Lower lobe of right lung (tissue), 2 donors: ENCODE measurements around the gene BICD2. TPM values are rescaled to one million over a fixed set of nuclear protein-coding genes. Genes with fewer than 3 reads are reported as not detected.

Source experiments
- ATAC-seq, 2 donors: fragments of 200-7000 bp; cut with Tn5 transposase; one replicate each; pipeline ENCODE4 v1.9.1; 2020 to 2022; ENCODE audit warnings: mild to moderate bottlenecking in 2 of 2, moderate library complexity in 2 of 2
- DNase-seq: peaks from one replicate; pipeline ENCODE4 v3.0.0-alpha.2; 2020
- H3K27ac ChIP-seq: fragments of 200-600 bp; one replicate; pipeline ENCODE4 v1.8.0; 2022
- H3K27me3 ChIP-seq: fragments of 200-600 bp; one replicate; pipeline ENCODE4 v1.8.0; 2022; ENCODE audit warnings: low read depth
- H3K36me3 ChIP-seq: fragments of 200-600 bp; one replicate; pipeline ENCODE4 v1.8.0; 2022; ENCODE audit warnings: mild to moderate bottlenecking
- H3K4me1 ChIP-seq: fragments of 200-600 bp; one replicate; pipeline ENCODE4 v1.8.0; 2022
- H3K4me3 ChIP-seq: fragments of 200-600 bp; one replicate; pipeline ENCODE4 v1.8.0; 2022; ENCODE audit warnings: mild to moderate bottlenecking
- H3K9me3 ChIP-seq: fragments of 200-600 bp; one replicate; pipeline ENCODE4 v1.8.0; 2022
- intact Hi-C: fragments of 100-400 bp; cut with DNase I; formaldehyde crosslinking; loops from one replicate; pipeline ENCODE4 v1.11.0; 2022
- total RNA-seq: library from RNA; stranded (reverse); fragmentation: NEBNext Ultra II Directional; extraction: Animal tissue kit (Norgen Biotek cat#: 25700); gene quantifications from one replicate; pipeline ENCODE4 v1.2.1, GENCODE V29; 2021
- TF ChIP-seq, protein P1 (sequence below): fragments of 200-600 bp; IDR thresholded peaks from one replicate; pipeline ENCODE4 v1.8.0; 2022; ENCODE audit warnings: antibody characterized with exemption, mild to moderate bottlenecking
- donor health status: DM: no; HTN: yes; CAD: no; lungs with severe emphysema.

BICD2 gene
- total RNA-seq, 1 donor from 2014 or later, result 34.9 TPM

DNA sequence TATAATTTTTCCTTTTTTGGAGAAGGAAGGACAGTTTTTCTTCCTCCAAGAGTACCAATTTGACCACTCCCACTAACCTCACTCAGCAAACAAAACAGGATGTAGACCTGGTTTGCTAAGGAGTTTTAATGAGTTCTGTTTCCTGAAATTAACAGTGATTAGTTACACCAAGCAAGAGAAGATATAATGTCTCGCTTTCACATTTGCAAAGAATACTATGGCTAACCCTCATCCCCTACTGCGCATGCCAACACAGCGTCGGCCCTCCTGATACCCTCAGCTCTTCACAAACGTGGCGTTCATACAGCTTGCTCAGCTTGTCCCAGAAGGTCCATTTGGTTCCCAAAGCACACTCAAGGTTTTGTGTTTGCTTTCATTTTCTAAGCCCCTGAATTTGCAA, 52.8 kb downstream of the BICD2 start:
- TF ChIP-seq, protein P1, sequence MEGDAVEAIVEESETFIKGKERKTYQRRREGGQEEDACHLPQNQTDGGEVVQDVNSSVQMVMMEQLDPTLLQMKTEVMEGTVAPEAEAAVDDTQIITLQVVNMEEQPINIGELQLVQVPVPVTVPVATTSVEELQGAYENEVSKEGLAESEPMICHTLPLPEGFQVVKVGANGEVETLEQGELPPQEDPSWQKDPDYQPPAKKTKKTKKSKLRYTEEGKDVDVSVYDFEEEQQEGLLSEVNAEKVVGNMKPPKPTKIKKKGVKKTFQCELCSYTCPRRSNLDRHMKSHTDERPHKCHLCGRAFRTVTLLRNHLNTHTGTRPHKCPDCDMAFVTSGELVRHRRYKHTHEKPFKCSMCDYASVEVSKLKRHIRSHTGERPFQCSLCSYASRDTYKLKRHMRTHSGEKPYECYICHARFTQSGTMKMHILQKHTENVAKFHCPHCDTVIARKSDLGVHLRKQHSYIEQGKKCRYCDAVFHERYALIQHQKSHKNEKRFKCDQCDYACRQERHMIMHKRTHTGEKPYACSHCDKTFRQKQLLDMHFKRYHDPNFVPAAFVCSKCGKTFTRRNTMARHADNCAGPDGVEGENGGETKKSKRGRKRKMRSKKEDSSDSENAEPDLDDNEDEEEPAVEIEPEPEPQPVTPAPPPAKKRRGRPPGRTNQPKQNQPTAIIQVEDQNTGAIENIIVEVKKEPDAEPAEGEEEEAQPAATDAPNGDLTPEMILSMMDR, result no peak
- DNase-seq (no peak), ATAC-seq (no peak)
- no peak overlapping the region for H3K27ac ChIP-seq
- H3K9me3 ChIP-seq, result no peaks in the 10 kb centered on the region
- intact Hi-C loops, result loop anchor here (10.0 kb wide), 1 partner anchor 73 kb away; no protein-coding TSS in a partner anchor
- H3K4me3 ChIP-seq, result no peak overlapping the region
- H3K27me3 ChIP-seq, result no peaks in the 10 kb centered on the region
- peaks cover 10% of the 10 kb centered on the region for H3K4me1 ChIP-seq
- H3K36me3 ChIP-seq, result peaks cover 73% of the 10 kb centered on the region

DNA sequence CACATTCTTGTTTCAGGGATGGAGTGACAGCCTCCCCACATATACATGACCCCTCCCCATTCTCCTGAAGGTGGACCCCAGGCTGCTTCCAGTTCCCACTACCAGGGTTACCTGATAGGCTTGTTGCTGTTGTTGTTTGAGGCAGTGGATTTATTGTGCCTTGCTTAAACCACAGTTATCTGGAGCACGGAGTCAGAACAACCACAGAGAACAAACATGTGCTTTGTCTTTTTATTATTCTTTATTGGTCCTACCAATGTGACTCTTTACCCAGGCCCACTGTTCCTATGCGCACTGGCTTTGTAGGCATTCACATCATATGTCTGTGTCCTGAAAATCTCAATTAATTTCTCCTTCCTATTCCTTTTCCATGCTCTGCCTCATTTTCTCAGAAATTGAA, 53.5 kb downstream of the BICD2 start:
- intact Hi-C loops, result loop anchor here (10.0 kb wide), 1 partner anchor 74 kb away; no protein-coding TSS in a partner anchor

DNA sequence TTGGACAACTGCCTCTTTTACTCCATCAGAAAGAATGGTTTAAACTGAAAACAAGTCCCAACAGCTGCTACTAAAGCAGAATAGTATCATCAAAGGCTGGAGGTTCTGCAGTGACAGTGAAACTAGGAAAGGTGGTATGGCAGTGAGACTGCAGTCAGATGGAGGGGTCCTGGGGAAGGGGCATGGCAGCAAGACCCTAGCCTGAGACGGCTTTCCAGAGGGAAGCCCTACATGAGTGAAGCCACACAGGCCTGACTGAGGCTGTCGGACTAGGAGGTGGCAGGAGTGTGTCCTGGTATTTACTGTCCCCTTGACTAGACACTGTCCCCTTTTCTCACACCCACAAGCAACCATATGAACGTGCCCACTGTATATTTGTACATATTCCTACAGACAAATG, 54.3 kb downstream of the BICD2 start:
- H3K4me1 ChIP-seq, result peaks cover 10% of the 10 kb centered on the region
- H3K27me3 ChIP-seq, result no peaks in the 10 kb centered on the region
- no peaks in the 10 kb centered on the region for H3K9me3 ChIP-seq
- ATAC-seq (no peak), DNase-seq (no peak)
- no peak overlapping the region for H3K4me3 ChIP-seq
- TF ChIP-seq, protein P1, result no peak
- intact Hi-C loops, result loop anchor here (10.0 kb wide), 1 partner anchor 74 kb away; no protein-coding TSS in a partner anchor
- H3K36me3 ChIP-seq, result peaks cover 60% of the 10 kb centered on the region
- no peak overlapping the region for H3K27ac ChIP-seq

More for the DNA sequence above, 53.5 kb downstream of the BICD2 start:
- TF ChIP-seq, protein P1, result no peak
- Histone ChIP-seq H3K27me3 (no peaks in the 10 kb centered on the region), H3K36me3 (peaks cover 68% of the 10 kb centered on the region), H3K27ac (no peak overlapping the region), H3K9me3 (no peaks in the 10 kb centered on the region), H3K4me1 (peaks cover 10% of the 10 kb centered on the region), H3K4me3 (no peak overlapping the region)
- DNase-seq (no peak), ATAC-seq (no peak)

DNA sequence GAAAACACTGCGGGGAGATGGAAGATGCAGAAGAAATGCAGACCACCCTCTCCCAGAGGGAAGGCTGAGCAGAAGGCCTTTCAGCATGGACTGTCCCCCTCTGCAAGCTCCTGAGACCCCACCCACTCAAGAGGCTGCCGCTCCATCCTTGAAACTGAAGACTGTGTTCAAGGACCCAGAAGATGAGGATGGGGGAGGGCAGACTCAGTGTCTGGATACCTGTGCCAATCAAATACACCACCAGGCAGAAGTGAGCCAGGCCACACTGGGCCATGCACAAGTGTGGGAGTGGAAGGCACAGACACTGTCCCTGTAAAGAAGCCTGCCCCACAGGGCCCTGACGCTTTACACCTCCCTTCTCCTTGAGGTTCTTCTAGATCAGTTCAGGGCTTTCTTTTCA, 54.7 kb downstream of the BICD2 start:
- peaks cover 10% of the 10 kb centered on the region for H3K4me1 ChIP-seq
- H3K27ac ChIP-seq, result no peak overlapping the region
- TF ChIP-seq, protein P1, result no peak
- ATAC-seq, result no peak
- H3K4me3 ChIP-seq, result no peak overlapping the region
- no peaks in the 10 kb centered on the region for H3K27me3 ChIP-seq
- no peaks in the 10 kb centered on the region for H3K9me3 ChIP-seq
- intact Hi-C loops, result loop anchor here (10.0 kb wide), 1 partner anchor 75 kb away; no protein-coding TSS in a partner anchor
- DNase-seq, result no peak
- peaks cover 56% of the 10 kb centered on the region for H3K36me3 ChIP-seq

DNA sequence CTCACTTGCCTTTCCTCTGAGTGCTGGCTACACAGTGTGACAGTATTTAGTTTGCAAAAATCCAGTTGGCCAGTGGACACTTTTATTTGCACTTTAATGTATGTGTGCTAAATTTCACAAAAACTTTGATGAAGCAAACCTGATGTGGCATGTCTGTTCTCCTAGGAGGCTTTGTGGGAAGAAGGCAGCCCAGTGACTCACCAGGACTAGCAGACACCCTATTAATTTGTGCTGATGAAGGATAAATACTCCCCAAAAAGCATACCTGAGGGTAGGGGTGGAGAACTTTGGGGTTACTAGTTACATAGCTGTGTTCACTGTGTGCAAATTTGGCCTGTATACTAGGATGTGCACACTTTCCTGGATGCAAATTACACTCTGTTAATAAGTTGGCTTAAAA, 55.4 kb downstream of the BICD2 start:
- intact Hi-C loops, result no loop called here
- TF ChIP-seq, protein P1, result no peak
- Histone ChIP-seq H3K27me3 (no peaks in the 10 kb centered on the region), H3K4me3 (no peak overlapping the region), H3K4me1 (peaks cover 10% of the 10 kb centered on the region), H3K36me3 (peaks cover 49% of the 10 kb centered on the region), H3K9me3 (no peaks in the 10 kb centered on the region), H3K27ac (no peak overlapping the region)
- ATAC-seq, result no peak
- DNase-seq, result no peak
